Measurements from ENCODE around the gene ABCG5.

The ABCG5 gene

DNA sequence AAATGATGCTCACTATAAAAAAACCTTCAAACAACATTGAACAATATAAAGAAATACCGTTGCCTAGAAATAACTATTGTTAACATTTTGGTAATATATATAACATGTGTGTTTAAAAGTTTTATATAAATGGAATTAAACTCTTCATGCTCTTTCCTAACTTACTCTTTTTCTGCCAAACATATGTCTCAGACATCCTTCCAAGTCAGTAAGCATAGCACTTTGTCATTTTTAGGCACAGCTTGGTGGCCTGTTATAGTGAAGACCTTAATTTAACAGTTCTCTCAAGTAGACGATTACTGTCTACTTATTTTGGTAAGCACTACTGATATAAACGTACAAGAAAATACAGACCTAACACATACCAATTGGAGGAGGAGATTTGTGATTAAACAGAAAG, 23.9 kb downstream of the ABCG5 start:
- Histone ChIP-seq H3K27me3 (no peaks in the 10 kb centered on the region), H3K36me3 (peaks cover 8 to 17% (median 9%) of the 10 kb centered on the region in 3 donors), H3K4me3 (no peak overlapping the region), H3K27ac (no peak overlapping the region), H3K9me3 (no peaks in the 10 kb centered on the region), H3K4me1 (peaks cover 0 to 6% (median 1%) of the 10 kb centered on the region in 4 donors)
- TF ChIP-seq, protein P1, sequence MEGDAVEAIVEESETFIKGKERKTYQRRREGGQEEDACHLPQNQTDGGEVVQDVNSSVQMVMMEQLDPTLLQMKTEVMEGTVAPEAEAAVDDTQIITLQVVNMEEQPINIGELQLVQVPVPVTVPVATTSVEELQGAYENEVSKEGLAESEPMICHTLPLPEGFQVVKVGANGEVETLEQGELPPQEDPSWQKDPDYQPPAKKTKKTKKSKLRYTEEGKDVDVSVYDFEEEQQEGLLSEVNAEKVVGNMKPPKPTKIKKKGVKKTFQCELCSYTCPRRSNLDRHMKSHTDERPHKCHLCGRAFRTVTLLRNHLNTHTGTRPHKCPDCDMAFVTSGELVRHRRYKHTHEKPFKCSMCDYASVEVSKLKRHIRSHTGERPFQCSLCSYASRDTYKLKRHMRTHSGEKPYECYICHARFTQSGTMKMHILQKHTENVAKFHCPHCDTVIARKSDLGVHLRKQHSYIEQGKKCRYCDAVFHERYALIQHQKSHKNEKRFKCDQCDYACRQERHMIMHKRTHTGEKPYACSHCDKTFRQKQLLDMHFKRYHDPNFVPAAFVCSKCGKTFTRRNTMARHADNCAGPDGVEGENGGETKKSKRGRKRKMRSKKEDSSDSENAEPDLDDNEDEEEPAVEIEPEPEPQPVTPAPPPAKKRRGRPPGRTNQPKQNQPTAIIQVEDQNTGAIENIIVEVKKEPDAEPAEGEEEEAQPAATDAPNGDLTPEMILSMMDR (IDR thresholded peaks at IDR 0.05): no peak
- no peak for DNase-seq
- intact Hi-C loops (cut with DNase I; ENCODE audit: low total_unique reads): no loop called here

DNA sequence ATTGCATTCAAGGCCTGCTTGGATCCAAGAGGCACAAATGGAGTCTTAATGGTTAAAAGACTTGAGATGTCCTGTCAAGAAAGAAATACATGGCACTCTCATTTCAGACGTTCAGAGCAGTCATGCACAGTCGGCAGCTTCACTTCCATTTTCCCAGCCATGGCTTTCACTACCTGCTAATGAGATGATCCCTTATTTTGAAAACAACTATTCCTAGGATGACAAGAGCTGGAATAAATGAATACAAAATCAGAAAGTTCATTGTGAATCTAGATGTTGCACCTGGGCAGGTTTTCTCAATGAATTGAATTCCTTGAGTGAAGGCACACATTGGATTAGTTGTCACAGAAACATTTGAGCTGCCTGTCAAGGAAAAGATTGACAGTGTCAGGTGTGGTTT, 25.7 kb downstream of the ABCG5 start:
- H3K4me1 ChIP-seq: peaks cover 0 to 6% (median 1%) of the 10 kb centered on the region in 4 donors
- H3K27me3 ChIP-seq: no peaks in the 10 kb centered on the region
- H3K9me3 ChIP-seq: no peaks in the 10 kb centered on the region
- no peak overlapping the region for H3K27ac ChIP-seq
- H3K4me3 ChIP-seq: no peak overlapping the region
- TF ChIP-seq, protein P1 (IDR thresholded peaks at IDR 0.05): no peak
- DNase-seq: no peak
- peaks cover 14 to 30% (median 20%) of the 10 kb centered on the region in 3 donors for H3K36me3 ChIP-seq
- intact Hi-C loops (cut with DNase I; ENCODE audit: low total_unique reads): no loop called here

DNA sequence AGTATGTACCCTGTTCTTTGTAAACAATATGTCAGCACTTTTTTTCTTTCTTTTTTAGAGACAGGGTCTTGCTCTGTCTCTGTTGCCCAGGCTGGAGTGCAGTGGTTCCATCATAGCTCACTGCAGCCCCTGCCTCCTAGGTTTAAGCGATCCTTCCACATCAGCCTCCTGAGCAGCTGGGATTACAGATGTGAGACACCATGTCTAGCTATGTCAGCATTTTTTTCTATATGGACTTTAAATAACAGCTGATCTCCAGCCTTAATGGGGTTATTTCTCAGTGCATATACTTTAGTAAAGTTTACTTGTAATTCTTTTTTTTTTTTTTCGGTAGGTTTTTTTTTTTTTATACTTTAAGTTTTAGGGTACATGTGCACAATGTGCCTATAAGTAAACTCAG, 26.6 kb downstream of the ABCG5 start:
- Histone ChIP-seq H3K27me3 (no peaks in the 10 kb centered on the region), H3K4me1 (peaks cover 0 to 6% (median 1%) of the 10 kb centered on the region in 4 donors), H3K4me3 (no peak overlapping the region), H3K27ac (no peak overlapping the region), H3K36me3 (peaks cover 20 to 39% (median 24%) of the 10 kb centered on the region in 3 donors), H3K9me3 (no peaks in the 10 kb centered on the region)
- TF ChIP-seq, protein P1 (IDR thresholded peaks at IDR 0.05): no peak
- intact Hi-C loops (cut with DNase I; ENCODE audit: low total_unique reads): no loop called here
- no peak for DNase-seq

GRCh38 chr2:43810888-43811287, 27.8 kb downstream of the ABCG5 start:
- no peak overlapping the region for H3K27ac ChIP-seq
- peaks cover 20 to 49% (median 35%) of the 10 kb centered on the region in 3 donors for H3K36me3 ChIP-seq
- H3K27me3 ChIP-seq: no peaks in the 10 kb centered on the region
- H3K4me1 ChIP-seq: peaks cover 0 to 6% (median 1%) of the 10 kb centered on the region in 4 donors
- TF ChIP-seq, protein P1 (IDR thresholded peaks at IDR 0.05): no peak
- no peak overlapping the region for H3K4me3 ChIP-seq
- H3K9me3 ChIP-seq: no peaks in the 10 kb centered on the region
- DNase-seq: no peak
- intact Hi-C loops (cut with DNase I; ENCODE audit: low total_unique reads): no loop called here

- TF ChIP-seq, protein P1 (IDR thresholded peaks at IDR 0.05): no peak
- Histone ChIP-seq H3K27ac (no peak overlapping the region), H3K36me3 (peaks cover 20 to 50% (median 35%) of the 10 kb centered on the region in 3 donors), H3K9me3 (no peaks in the 10 kb centered on the region), H3K4me1 (peaks cover 0 to 6% (median 1%) of the 10 kb centered on the region in 4 donors), H3K27me3 (no peaks in the 10 kb centered on the region), H3K4me3 (no peak overlapping the region)
- intact Hi-C loops (cut with DNase I; ENCODE audit: low total_unique reads): no loop called here
- DNase-seq: no peak
Observed at GRCh38 chr2:43810452-43810851, 28.2 kb downstream of the ABCG5 start.

- Histone ChIP-seq H3K9me3 (no peaks in the 10 kb centered on the region), H3K27ac (no peak overlapping the region), H3K36me3 (peaks cover 26 to 75% (median 38%) of the 10 kb centered on the region in 3 donors), H3K4me1 (no peaks in the 10 kb centered on the region), H3K27me3 (no peaks in the 10 kb centered on the region), H3K4me3 (no peak overlapping the region)
- intact Hi-C loops (cut with DNase I; ENCODE audit: low total_unique reads): no loop called here
- no peak for DNase-seq
- TF ChIP-seq, protein P1 (IDR thresholded peaks at IDR 0.05): no peak
Observed at GRCh38 chr2:43806719-43807031, 32.0 kb downstream of the ABCG5 start.
